ENCODE measurements around the gene RTF2.

Gene RTF2

DNA sequence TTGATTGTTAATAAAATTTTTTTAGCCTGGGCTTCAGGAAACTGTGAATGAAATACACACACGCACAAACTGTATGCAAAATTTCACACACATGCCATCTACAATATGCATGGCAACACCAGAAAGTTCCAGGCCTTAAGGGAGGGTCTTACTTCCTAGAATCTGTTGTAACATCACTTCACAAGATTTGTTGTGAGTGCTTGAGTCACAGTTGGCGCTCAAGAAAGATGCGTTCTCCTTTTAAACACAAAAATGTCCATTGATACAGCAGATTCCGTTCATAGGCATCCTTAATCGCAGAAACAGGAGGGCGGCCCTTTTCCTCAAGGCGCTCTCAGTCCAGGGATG is 485 bp upstream of the RTF2 start:
- H3K4me3 ChIP-seq (ENCODE audit: control insufficient read depth, low read depth, low read length): peak overlapping the region; percentile 97
- DNase-seq (ENCODE audit: low read depth): no peak
- TF ChIP-seq CTCF (IDR thresholded peaks at IDR 0.05; ENCODE audit: control insufficient read depth, insufficient read depth, low read depth, low read length, missing control alignments): no peak

- DNase-seq (ENCODE audit: low read depth): no peak
- TF ChIP-seq CTCF (IDR thresholded peaks at IDR 0.05; ENCODE audit: control insufficient read depth, insufficient read depth, low read depth, low read length, missing control alignments): no peak
- H3K4me3 ChIP-seq (ENCODE audit: control insufficient read depth, low read depth, low read length): peak overlapping the region; percentile 97
These were observed 636 bp downstream of the RTF2 start for GRCh38 chr20:56469077-56469449.

DNA sequence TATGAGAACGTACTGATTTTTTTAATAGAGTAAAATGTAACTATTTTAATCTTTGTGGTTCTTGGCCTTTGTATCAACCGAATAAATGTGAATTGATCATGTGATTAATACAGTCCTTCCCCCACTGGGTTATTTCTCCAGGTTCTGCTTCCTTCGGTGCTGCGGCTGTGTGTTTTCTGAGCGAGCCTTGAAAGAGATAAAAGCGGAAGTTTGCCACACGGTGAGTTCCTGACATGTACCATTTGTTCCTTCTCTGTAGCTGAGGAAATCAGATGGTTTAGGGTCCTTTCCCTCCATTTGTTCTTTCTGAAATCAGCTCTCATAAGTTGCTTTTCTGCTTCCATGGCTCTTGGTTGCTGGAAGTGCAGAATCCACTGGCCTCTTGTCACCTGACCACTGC is 15.5 kb downstream of the RTF2 start:
- no peak for TF ChIP-seq CTCF (IDR thresholded peaks at IDR 0.05; ENCODE audit: control insufficient read depth, insufficient read depth, low read depth, low read length, missing control alignments)
- H3K4me3 ChIP-seq (ENCODE audit: control insufficient read depth, low read depth, low read length): no peak overlapping the region
- DNase-seq (ENCODE audit: low read depth): no peak

- H3K4me3 ChIP-seq (ENCODE audit: control insufficient read depth, low read depth, low read length): no peak overlapping the region
- DNase-seq (ENCODE audit: low read depth): no peak
- TF ChIP-seq CTCF (IDR thresholded peaks at IDR 0.05; ENCODE audit: control insufficient read depth, insufficient read depth, low read depth, low read length, missing control alignments): no peak
These were observed 18.8 kb downstream of the RTF2 start for GRCh38 chr20:56487216-56487615.

GRCh38 chr20:56488566-56488965 is 20.1 kb downstream of the RTF2 start:
- H3K4me3 ChIP-seq (ENCODE audit: control insufficient read depth, low read depth, low read length): no peak overlapping the region
- no peak for DNase-seq (ENCODE audit: low read depth)
- TF ChIP-seq CTCF (IDR thresholded peaks at IDR 0.05; ENCODE audit: control insufficient read depth, insufficient read depth, low read depth, low read length, missing control alignments): no peak

- DNase-seq (ENCODE audit: low read depth): no peak
- no peak overlapping the region for H3K4me3 ChIP-seq (ENCODE audit: control insufficient read depth, low read depth, low read length)
- TF ChIP-seq CTCF (IDR thresholded peaks at IDR 0.05; ENCODE audit: control insufficient read depth, insufficient read depth, low read depth, low read length, missing control alignments): no peak
These were observed 32.7 kb downstream of the RTF2 start for GRCh38 chr20:56501116-56501515.

- no peak for DNase-seq (ENCODE audit: low read depth)
- H3K4me3 ChIP-seq (ENCODE audit: control insufficient read depth, low read depth, low read length): no peak overlapping the region
- TF ChIP-seq CTCF (IDR thresholded peaks at IDR 0.05; ENCODE audit: control insufficient read depth, insufficient read depth, low read depth, low read length, missing control alignments): no peak
These were observed 35.5 kb downstream of the RTF2 start for GRCh38 chr20:56503916-56504315.
